Liver (tissue), 9 donors: Measurements from ENCODE around the gene LRGUK. TPM values are rescaled to one million over a fixed set of nuclear protein-coding genes. Genes with fewer than 3 reads are reported as not detected.

Source experiments
- DNase-seq: peaks from one replicate; pipeline ENCODE4 v3.0.0-alpha.2; 2017; ENCODE audit warnings: low spot score
- H3K27ac ChIP-seq, 2 donors: one replicate each; pipeline ENCODE4 v1.7.0; 2013; ENCODE audit warnings: inconsistent platforms in 2 of 2, low read length in 2 of 2, control low read depth in 1 of 2, low read depth in 1 of 2, mild to moderate bottlenecking in 1 of 2
- H3K27me3 ChIP-seq, 4 donors: one replicate each; pipeline versions ENCODE4 v1.6.1 to v1.7.0; 2013; ENCODE audit warnings: low read length in 3 of 4, inconsistent platforms in 1 of 4, mild to moderate bottlenecking in 1 of 4, moderate library complexity in 1 of 4; ENCODE audit not compliant: control insufficient read depth in 4 of 4, insufficient read depth in 4 of 4
- H3K36me3 ChIP-seq, 4 donors: one replicate each; pipeline versions ENCODE4 v1.6.1 to v1.7.0; 2013; ENCODE audit warnings: low read length in 3 of 4, mild to moderate bottlenecking in 3 of 4, low read depth in 1 of 4, moderate library complexity in 1 of 4; ENCODE audit not compliant: control insufficient read depth in 4 of 4, insufficient read depth in 3 of 4
- H3K4me1 ChIP-seq, 4 donors: one replicate each; pipeline versions ENCODE4 v1.6.1 to v1.7.0; 2013; ENCODE audit warnings: low read length in 3 of 4, mild to moderate bottlenecking in 3 of 4, moderate library complexity in 1 of 4; ENCODE audit not compliant: control insufficient read depth in 4 of 4, insufficient read depth in 4 of 4
- H3K4me3 ChIP-seq, 3 donors: one replicate each; pipeline versions ENCODE4 v1.6.1 to v1.7.0; 2013; ENCODE audit warnings: low read length in 3 of 3, control low read depth in 1 of 3, low read depth in 1 of 3, mild to moderate bottlenecking in 1 of 3
- H3K9ac ChIP-seq, 2 donors: one replicate each; pipeline ENCODE4 v1.7.0; 2013; ENCODE audit warnings: low read length in 2 of 2, mild to moderate bottlenecking in 2 of 2, moderate library complexity in 2 of 2, control low read depth in 1 of 2, low read depth in 1 of 2
- H3K9me3 ChIP-seq, 4 donors: one replicate each; pipeline versions ENCODE4 v1.6.1 to v1.7.0; 2013; ENCODE audit warnings: low read length in 3 of 4; ENCODE audit not compliant: control insufficient read depth in 4 of 4
- EGR1 ChIP-seq, 2 donors: IDR thresholded peaks; 2 replicates each; pipeline ENCODE4 v1.6.1; 2016 to 2018; ENCODE audit warnings: antibody characterized with exemption in 2 of 2, low read depth in 2 of 2
- FOXA1 ChIP-seq: IDR thresholded peaks from 2 replicates; pipeline ENCODE4 v1.6.1; 2016; ENCODE audit warnings: antibody characterized with exemption
- FOXA2 ChIP-seq: IDR thresholded peaks from 2 replicates; pipeline ENCODE4 v1.6.1; 2016; ENCODE audit warnings: antibody characterized with exemption
- GABPA ChIP-seq, 2 donors: IDR thresholded peaks in 1 of 2; conservative IDR thresholded peaks in 1 of 2; 2 replicates each; pipeline ENCODE4 v1.6.1; 2016; ENCODE audit warnings: antibody characterized with exemption in 2 of 2, mild to moderate bottlenecking in 1 of 2, moderate library complexity in 1 of 2
- HNF4A ChIP-seq, 2 donors: conservative IDR thresholded peaks; 2 replicates each; pipeline ENCODE4 v1.6.1; 2016; ENCODE audit warnings: antibody characterized with exemption in 2 of 2, mild to moderate bottlenecking in 2 of 2
- HNF4G ChIP-seq: IDR thresholded peaks from 2 replicates; pipeline ENCODE4 v1.6.1; 2016; ENCODE audit warnings: antibody characterized with exemption
- MAX ChIP-seq: IDR thresholded peaks from 2 replicates; pipeline ENCODE4 v1.6.1; 2016; ENCODE audit warnings: antibody characterized with exemption
- NR2F2 ChIP-seq: IDR thresholded peaks from 2 replicates; pipeline ENCODE4 v1.6.1; 2016; ENCODE audit warnings: antibody characterized with exemption
- RAD21 ChIP-seq, 2 donors: IDR thresholded peaks; 2 replicates each; pipeline ENCODE4 v1.6.1; 2016; ENCODE audit warnings: antibody characterized with exemption in 2 of 2, mild to moderate bottlenecking in 2 of 2
- RXRA ChIP-seq, 2 donors: IDR thresholded peaks; 2 replicates each; pipeline ENCODE4 v1.6.1; 2017 to 2018; ENCODE audit warnings: antibody characterized with exemption in 2 of 2, mild to moderate bottlenecking in 1 of 2
- YY1 ChIP-seq: IDR thresholded peaks from 2 replicates; pipeline ENCODE4 v1.6.1; 2016; ENCODE audit warnings: antibody characterized with exemption, mild to moderate bottlenecking
- ZBTB33 ChIP-seq: IDR thresholded peaks from 2 replicates; pipeline ENCODE4 v1.6.1; 2016; ENCODE audit warnings: antibody characterized with exemption
- WGBS: extraction: QIAGEN DNeasy Blood & Tissue Kit; methylation state at CpG from one replicate; pipeline ENCODE4 v1.1.7; 2013; 5-methylcytosine and 5-hydroxymethylcytosine counted together
- polyA plus RNA-seq, 2 donors: library from polyadenylated mRNA; stranded (reverse) in 1 of 2; unstranded in 1 of 2; fragments of 200-250 nt in 1 of 2; fragments of >200 nt in 1 of 2; fragmentation: Nextera tagmentation in 1 of 2; extraction: Ambion mirVana in 1 of 2; gene quantifications; one replicate each; pipeline versions ENCODE4 v1.2.1 to v1.2.3, GENCODE V29; 2013 to 2015
- total RNA-seq, 2 donors: library from RNA; depleted of rRNA; stranded (reverse); fragments of >200 nt; gene quantifications; one replicate each; pipeline ENCODE4 v1.2.3, GENCODE V29; 2014
- TF ChIP-seq, protein P1 (sequence below): IDR thresholded peaks from 2 replicates; pipeline ENCODE4 v1.6.1; 2016; ENCODE audit warnings: antibody characterized with exemption
- TF ChIP-seq, protein P2 (sequence below): IDR thresholded peaks from 2 replicates; pipeline ENCODE4 v1.6.1; 2016; ENCODE audit warnings: antibody characterized with exemption, mild to moderate bottlenecking
- donor health status: healthy.
- donor health status: healthy.
- donor health status: healthy.
- donor health status: healthy.
- donor health status: healthy.

LRGUK gene
- total and polyA plus RNA-seq, 4 donors = 0.03 to 0.50 (median 0.12) TPM

- no peak overlapping the region for H3K9ac ChIP-seq
- no peaks in the 10 kb centered on the region for H3K36me3 ChIP-seq
- no peaks in the 10 kb centered on the region for H3K9me3 ChIP-seq
- 85% methylated on average over 2 of the region's 2 CpGs for WGBS
- H3K4me1 ChIP-seq = peaks cover 3 to 15% (median 8%) of the 10 kb centered on the region in 4 donors
- no peak overlapping the region for H3K27ac ChIP-seq
- no peak overlapping the region for H3K4me3 ChIP-seq
- TF ChIP-seq EGR1 (IDR thresholded peaks at IDR 0.05; ENCODE audit: low read depth in 2 of 2) = no peak
- TF ChIP-seq MAX = no peak
- no peak for TF ChIP-seq HNF4A (conservative IDR thresholded peaks at IDR 0.05)
- no peak for TF ChIP-seq NR2F2
- H3K27me3 ChIP-seq = no peaks in the 10 kb centered on the region
- no peak for DNase-seq
These were observed 153.4 kb downstream of the LRGUK start for GRCh38 chr7:134280508-134280907.

DNA sequence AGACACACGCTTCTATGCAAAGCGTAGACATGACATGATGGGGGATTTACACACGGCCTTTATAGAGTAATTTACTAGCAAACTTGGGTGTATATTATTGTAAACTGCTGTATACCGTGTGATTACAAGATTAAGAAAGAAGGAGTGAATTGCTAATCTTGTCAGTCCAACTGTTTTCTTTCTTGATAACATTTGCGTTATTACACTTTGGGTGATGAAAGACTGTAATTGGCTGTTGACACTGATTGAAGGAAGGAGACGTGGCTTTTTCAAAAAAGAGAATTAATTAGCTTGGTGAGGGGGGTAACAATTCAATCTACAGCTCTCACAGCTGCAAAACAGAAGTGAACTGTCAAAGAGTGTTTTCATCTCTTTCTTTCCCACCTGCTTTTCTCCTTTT, 156.9 kb downstream of the LRGUK start:
- Histone ChIP-seq H3K27me3 (no peaks in the 10 kb centered on the region), H3K4me1 (peaks cover 0 to 6% (median 2%) of the 10 kb centered on the region in 4 donors), H3K36me3 (no peaks in the 10 kb centered on the region), H3K9ac (no peak overlapping the region), H3K4me3 (no peak overlapping the region), H3K9me3 (no peaks in the 10 kb centered on the region), H3K27ac (no peak overlapping the region)
- 81% methylated on average over 6 of the region's 6 CpGs for WGBS
- DNase-seq = no peak
- TF ChIP-seq, protein P1, sequence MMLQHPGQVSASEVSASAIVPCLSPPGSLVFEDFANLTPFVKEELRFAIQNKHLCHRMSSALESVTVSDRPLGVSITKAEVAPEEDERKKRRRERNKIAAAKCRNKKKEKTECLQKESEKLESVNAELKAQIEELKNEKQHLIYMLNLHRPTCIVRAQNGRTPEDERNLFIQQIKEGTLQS = no peak
- TF ChIP-seq MAX (no peak), NR2F2 (no peak), RXRA (IDR thresholded peaks at IDR 0.05) (no peak), YY1 (no peak)
- TF ChIP-seq, protein P2, sequence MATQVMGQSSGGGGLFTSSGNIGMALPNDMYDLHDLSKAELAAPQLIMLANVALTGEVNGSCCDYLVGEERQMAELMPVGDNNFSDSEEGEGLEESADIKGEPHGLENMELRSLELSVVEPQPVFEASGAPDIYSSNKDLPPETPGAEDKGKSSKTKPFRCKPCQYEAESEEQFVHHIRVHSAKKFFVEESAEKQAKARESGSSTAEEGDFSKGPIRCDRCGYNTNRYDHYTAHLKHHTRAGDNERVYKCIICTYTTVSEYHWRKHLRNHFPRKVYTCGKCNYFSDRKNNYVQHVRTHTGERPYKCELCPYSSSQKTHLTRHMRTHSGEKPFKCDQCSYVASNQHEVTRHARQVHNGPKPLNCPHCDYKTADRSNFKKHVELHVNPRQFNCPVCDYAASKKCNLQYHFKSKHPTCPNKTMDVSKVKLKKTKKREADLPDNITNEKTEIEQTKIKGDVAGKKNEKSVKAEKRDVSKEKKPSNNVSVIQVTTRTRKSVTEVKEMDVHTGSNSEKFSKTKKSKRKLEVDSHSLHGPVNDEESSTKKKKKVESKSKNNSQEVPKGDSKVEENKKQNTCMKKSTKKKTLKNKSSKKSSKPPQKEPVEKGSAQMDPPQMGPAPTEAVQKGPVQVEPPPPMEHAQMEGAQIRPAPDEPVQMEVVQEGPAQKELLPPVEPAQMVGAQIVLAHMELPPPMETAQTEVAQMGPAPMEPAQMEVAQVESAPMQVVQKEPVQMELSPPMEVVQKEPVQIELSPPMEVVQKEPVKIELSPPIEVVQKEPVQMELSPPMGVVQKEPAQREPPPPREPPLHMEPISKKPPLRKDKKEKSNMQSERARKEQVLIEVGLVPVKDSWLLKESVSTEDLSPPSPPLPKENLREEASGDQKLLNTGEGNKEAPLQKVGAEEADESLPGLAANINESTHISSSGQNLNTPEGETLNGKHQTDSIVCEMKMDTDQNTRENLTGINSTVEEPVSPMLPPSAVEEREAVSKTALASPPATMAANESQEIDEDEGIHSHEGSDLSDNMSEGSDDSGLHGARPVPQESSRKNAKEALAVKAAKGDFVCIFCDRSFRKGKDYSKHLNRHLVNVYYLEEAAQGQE = no peak

DNA sequence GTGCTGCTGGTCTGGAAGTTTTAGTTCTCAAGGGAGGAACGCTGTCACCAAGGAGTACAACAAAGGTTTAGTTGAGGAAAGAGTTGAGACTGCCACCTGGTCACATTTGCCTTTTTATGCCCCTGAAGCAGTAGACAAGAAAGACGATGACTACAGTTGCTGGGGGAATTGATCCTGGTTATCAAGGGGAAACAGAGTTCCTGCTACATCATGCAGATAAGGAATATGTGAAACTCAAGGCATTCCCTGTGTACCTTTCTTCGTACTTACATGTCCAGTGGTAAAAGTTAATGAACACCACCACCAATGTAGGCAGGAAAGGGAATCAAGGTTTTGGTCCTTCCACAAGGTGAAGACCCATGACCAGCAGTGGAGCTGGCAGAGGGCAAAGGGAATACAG, 157.8 kb downstream of the LRGUK start:
- Histone ChIP-seq H3K4me1 (no peaks in the 10 kb centered on the region), H3K4me3 (no peak overlapping the region), H3K27me3 (no peaks in the 10 kb centered on the region), H3K9ac (no peak overlapping the region), H3K27ac (no peak overlapping the region), H3K9me3 (no peaks in the 10 kb centered on the region), H3K36me3 (no peaks in the 10 kb centered on the region)
- WGBS = 76% methylated on average over 3 of the region's 3 CpGs
- no peak for DNase-seq
- TF ChIP-seq HNF4G (no peak), ZBTB33 (no peak), MAX (no peak), EGR1 (IDR thresholded peaks at IDR 0.05; ENCODE audit: low read depth in 2 of 2) (no peak), GABPA (IDR thresholded peaks at IDR 0.05 in 1 of 2, conservative IDR thresholded peaks at IDR 0.05 in 1 of 2) (no peak), NR2F2 (no peak), HNF4A (conservative IDR thresholded peaks at IDR 0.05) (no peak), FOXA2 (no peak), RAD21 (IDR thresholded peaks at IDR 0.05) (no peak), FOXA1 (no peak)
- TF ChIP-seq, protein P2 = no peak
- TF ChIP-seq, protein P1 = no peak
